K562 (cell line): ENCODE measurements around the gene GXYLT2. TPM values are rescaled to one million over a fixed set of nuclear protein-coding genes. Genes with fewer than 3 reads are reported as not detected.

ENCODE experiments used
- ATAC-seq: fragments of 200-7000 bp; cut with Tn5 transposase; 3 replicates; pipeline ENCODE4 v1.9.1; 2020; ENCODE audit warnings: moderate library complexity
- BruUV-seq: library from RNA; stranded (reverse); fragments of 400-500 nt; replicated peaks from 2 replicates; lab custom pipeline; 2021; lab: Mats Ljungman, UMichigan
- CTCF ChIA-PET: fragments of 300-600 bp; formaldehyde crosslinking; extraction: SDS; loops from one replicate; lab custom pipeline; 2021; ENCODE audit warnings: low intra/inter-chr PET ratio; lab: Yijun Ruan, JAX
- POLR2A ChIA-PET: fragments of 300-600, 350-650 bp; sonication (Branson Sonifier 250); formaldehyde crosslinking; extraction: SDS; loops from one replicate; lab custom pipeline; 2021; ENCODE audit warnings: antibody characterized with exemption, inconsistent platforms; lab: Yijun Ruan, JAX
- DNase-seq, 4 experiments: peaks; one replicate each; pipeline versions ENCODE4 v3.0.0 to v3.0.0-alpha.2; 2011 to 2018; ENCODE audit warnings: low spot score in 3 of 4, mixed read lengths in 3 of 4; ENCODE audit errors: extremely low read depth in 1 of 4
- FAIRE-seq: peaks from 2 replicates; lab custom pipeline; 2011; peaks lifted over from hg19 to GRCh38; lab: Jason Lieb, UNC
- H2AFZ ChIP-seq: 2 replicates; pipeline ENCODE4 v1.6.0; 2011; ENCODE audit warnings: low read depth, low read length, control low read depth, inconsistent platforms
- H3K27ac ChIP-seq: fragments of 200-600 bp; 3 replicates; pipeline ENCODE4 v1.8.0; 2011; ENCODE audit warnings: low read depth, mild to moderate bottlenecking, control low read depth, inconsistent platforms, low read length, moderate library complexity, mixed read lengths; ENCODE audit errors: extremely low read depth
- H3K27me3 ChIP-seq, 2 experiments: fragments of 300-600 bp in 1 of 2; 2 replicates in 1 of 2; 3 replicates in 1 of 2; pipeline versions ENCODE4 v1.6.0 to v1.8.0; 2011; ENCODE audit warnings: inconsistent platforms in 2 of 2, low read length in 2 of 2, mild to moderate bottlenecking in 1 of 2, mixed read lengths in 1 of 2, moderate library complexity in 1 of 2; ENCODE audit not compliant: control insufficient read depth in 2 of 2, insufficient read depth in 2 of 2
- H3K36me3 ChIP-seq: fragments of 300-600 bp; 3 replicates; pipeline ENCODE4 v1.8.0; 2011; ENCODE audit warnings: mild to moderate bottlenecking, low read length, inconsistent platforms; ENCODE audit not compliant: control insufficient read depth, insufficient read depth
- H3K4me1 ChIP-seq, 2 experiments: fragments of 200-600 bp in 1 of 2; replicated peaks in 1 of 2; 2 replicates in 1 of 2; 3 replicates in 1 of 2; pipeline versions ENCODE4 v1.5.1 to v1.8.0; 2011; ENCODE audit warnings: inconsistent platforms in 2 of 2, low read length in 2 of 2, mild to moderate bottlenecking in 1 of 2, mixed read lengths in 1 of 2, moderate library complexity in 1 of 2; ENCODE audit not compliant: control insufficient read depth in 2 of 2, insufficient read depth in 2 of 2
- H3K4me2 ChIP-seq: 2 replicates; pipeline ENCODE4 v1.6.1; 2011; ENCODE audit warnings: low read length, control low read depth, inconsistent platforms, mixed read lengths; ENCODE audit not compliant: insufficient read depth
- H3K4me3 ChIP-seq: fragments of 200-600 bp; sonication (generic), shearing (Covaris generic); 2 replicates; pipeline ENCODE4 v1.5.1; 2016; ENCODE audit warnings: control low read depth, inconsistent platforms
- H3K79me2 ChIP-seq: fragments of 200-600 bp; 3 replicates; pipeline ENCODE4 v1.8.0; 2011; ENCODE audit warnings: low read length, inconsistent platforms; ENCODE audit not compliant: control insufficient read depth, insufficient read depth
- H3K9ac ChIP-seq, 2 experiments: 2 replicates each; pipeline versions ENCODE4 v1.6.0 to v1.6.1; 2011; ENCODE audit warnings: low read depth in 2 of 2, low read length in 2 of 2, control low read depth in 1 of 2, inconsistent platforms in 1 of 2, mild to moderate bottlenecking in 1 of 2, mixed read lengths in 1 of 2; ENCODE audit not compliant: insufficient read depth in 1 of 2
- H3K9me1 ChIP-seq: one replicate; pipeline ENCODE4 v1.6.0; 2011; ENCODE audit warnings: inconsistent platforms, mild to moderate bottlenecking, low read length, moderate library complexity; ENCODE audit not compliant: control insufficient read depth, insufficient read depth
- H3K9me3 ChIP-seq: replicated peaks from 2 replicates; pipeline ENCODE4 v1.5.1; 2011; ENCODE audit warnings: low read depth, low read length, inconsistent platforms; ENCODE audit not compliant: control insufficient read depth, insufficient read depth
- H4K20me1 ChIP-seq: replicated peaks from 2 replicates; pipeline ENCODE4 v1.6.1; 2011; ENCODE audit warnings: low read length, inconsistent platforms, mixed read lengths; ENCODE audit not compliant: control insufficient read depth, insufficient read depth
- ARHGAP35 ChIP-seq: fragments of 450-650 bp; IDR thresholded peaks from 2 replicates; pipeline ENCODE4 v1.6.1; 2018; ENCODE audit not compliant: partially characterized antibody
- ATF2 ChIP-seq: sonication (generic); formaldehyde crosslinking; IDR thresholded peaks from 2 replicates; pipeline ENCODE4 v1.8.1; 2022; ENCODE audit warnings: missing genetic modification reagents
- BACH1 ChIP-seq: fragments of 200-800 bp; sonication (Bioruptor generic); IDR thresholded peaks from 2 replicates; pipeline ENCODE4 v1.6.1; 2016; ENCODE audit warnings: missing genetic modification characterization, missing compliant biosample characterization
- NCOA6 ChIP-seq: fragments of 450-650 bp; IDR thresholded peaks from 2 replicates; pipeline ENCODE4 v1.6.1; 2017; ENCODE audit warnings: mild to moderate bottlenecking
- NFYB ChIP-seq: IDR thresholded peaks from 2 replicates; pipeline ENCODE4 v1.6.1; 2011; ENCODE audit warnings: mild to moderate bottlenecking, moderate library complexity; ENCODE audit not compliant: insufficient read length; ENCODE audit errors: extremely low read depth
- NUFIP1 ChIP-seq: fragments of 450-650 bp; IDR thresholded peaks from 2 replicates; pipeline ENCODE4 v1.6.1; 2018; ENCODE audit not compliant: partially characterized antibody
- POU5F1 ChIP-seq: fragments of 150-350 bp; IDR thresholded peaks from 2 replicates; pipeline ENCODE4 v1.6.1; 2014; ENCODE audit warnings: borderline replicate concordance, low read length, low read depth, mild to moderate bottlenecking; ENCODE audit not compliant: partially characterized antibody
- WGBS: fragments of 100-300 bp; shearing (Covaris generic); methylation state at CpG from one replicate; pipeline ENCODE4 v1.1.6; 2016; ENCODE audit warnings: low coverage, mixed read lengths; ENCODE audit not compliant: insufficient coverage; ENCODE audit errors: missing lambda C conversion rate; 5-methylcytosine and 5-hydroxymethylcytosine counted together
- in situ Hi-C: fragments of 300-500 bp; cut with MboI; formaldehyde crosslinking; loops from 4 replicates; pipeline ENCODE4 v1.15.0; 2018; ENCODE audit warnings: inconsistent platforms, mixed read lengths
- intact Hi-C: fragments of 100-400 bp; cut with micrococcal nuclease; formaldehyde crosslinking; loops from 2 replicates; pipeline ENCODE4 v1.14.2; 2022
- polyA plus RNA-seq, 8 experiments: library from polyadenylated mRNA; depleted of rRNA in 4 of 8; stranded (reverse) in 5 of 8; unstranded in 3 of 8; fragments of >200 nt; fragmentation: Nextera tagmentation in 2 of 8; fragmentation: Illumina TruSeq in 1 of 8; extraction: Ambion mirVana in 2 of 8; extraction: Trizol in 1 of 8; gene quantifications; 2 replicates each; pipeline versions ENCODE4 v1.2.1 to v1.2.3, GENCODE V29; 2011 to 2014; ENCODE audit warnings: inconsistent platforms in 1 of 8, missing spikeins in 1 of 8
- total RNA-seq, 7 experiments: library from RNA; depleted of rRNA in 6 of 7; stranded (reverse); fragments of >200 nt in 6 of 7; fragmentation: Illumina TruSeq in 2 of 7; extraction: Trizol in 2 of 7; gene quantifications; 2 replicates each; pipeline versions ENCODE4 v1.2.1 to v1.2.3, GENCODE V29; 2011 to 2021; ENCODE audit warnings: low replicate concordance in 1 of 7
- TF ChIP-seq, protein P1 (sequence below), 2 experiments: fragments of 450-650 bp; IDR thresholded peaks; 2 replicates each; pipeline ENCODE4 v1.6.1; 2016
- TF ChIP-seq, protein P2 (sequence below): fragments of 250-450 bp; sonication (Bioruptor Pico); IDR thresholded peaks from 2 replicates; pipeline ENCODE4 v1.5.0; 2020; ENCODE audit warnings: mild to moderate bottlenecking

The GXYLT2 gene
- total and polyA plus RNA-seq, 9 of the 15 experiments (the other 6 are each of a cell fraction or from before 2014, with no cell fraction given), result 0.71 to 6.0 (median 3.3) TPM

DNA sequence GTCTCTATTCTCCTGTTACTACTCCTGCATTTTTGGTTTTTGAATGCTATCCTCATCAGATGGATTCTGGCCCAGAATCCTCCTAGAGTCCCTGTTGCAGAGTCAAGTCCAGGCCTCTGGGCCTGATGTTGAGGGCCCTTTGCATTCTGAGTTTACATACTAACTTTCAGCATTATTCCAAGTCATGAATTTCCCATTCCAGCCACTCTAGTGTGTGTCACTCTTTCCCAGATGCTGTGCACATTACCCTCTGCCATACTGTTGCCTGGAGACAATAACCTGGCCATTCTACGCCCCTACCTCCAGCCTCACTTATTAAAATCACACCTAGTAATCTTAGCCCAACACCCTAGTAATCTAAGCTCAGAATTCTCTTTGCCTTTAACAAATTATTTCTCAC, 53.4 kb downstream of the GXYLT2 start:
- WGBS, result 50% methylated on average over 1 of the region's 1 CpG
- no peak overlapping the region for H3K4me2 ChIP-seq
- CTCF ChIA-PET, result interaction anchor here (1.6 kb wide), 1 partner anchor 115 kb away, joined by 3 read pairs; no protein-coding TSS in a partner anchor
- H3K27ac ChIP-seq, result no peak overlapping the region
- no TSS peak for BruUV-seq
- TF ChIP-seq POU5F1 (no peak), NFYB (no peak), ARHGAP35 (no peak), NUFIP1 (no peak), NCOA6 (no peak), BACH1 (tag) (no peak), ATF2 (CRISPR knock-in tag) (no peak)
- TF ChIP-seq, protein P1, sequence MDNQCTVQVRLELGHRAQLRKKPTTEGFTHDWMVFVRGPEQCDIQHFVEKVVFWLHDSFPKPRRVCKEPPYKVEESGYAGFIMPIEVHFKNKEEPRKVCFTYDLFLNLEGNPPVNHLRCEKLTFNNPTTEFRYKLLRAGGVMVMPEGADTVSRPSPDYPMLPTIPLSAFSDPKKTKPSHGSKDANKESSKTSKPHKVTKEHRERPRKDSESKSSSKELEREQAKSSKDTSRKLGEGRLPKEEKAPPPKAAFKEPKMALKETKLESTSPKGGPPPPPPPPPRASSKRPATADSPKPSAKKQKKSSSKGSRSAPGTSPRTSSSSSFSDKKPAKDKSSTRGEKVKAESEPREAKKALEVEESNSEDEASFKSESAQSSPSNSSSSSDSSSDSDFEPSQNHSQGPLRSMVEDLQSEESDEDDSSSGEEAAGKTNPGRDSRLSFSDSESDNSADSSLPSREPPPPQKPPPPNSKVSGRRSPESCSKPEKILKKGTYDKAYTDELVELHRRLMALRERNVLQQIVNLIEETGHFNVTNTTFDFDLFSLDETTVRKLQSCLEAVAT (IDR thresholded peaks at IDR 0.05), result no peak
- TF ChIP-seq, protein P2, sequence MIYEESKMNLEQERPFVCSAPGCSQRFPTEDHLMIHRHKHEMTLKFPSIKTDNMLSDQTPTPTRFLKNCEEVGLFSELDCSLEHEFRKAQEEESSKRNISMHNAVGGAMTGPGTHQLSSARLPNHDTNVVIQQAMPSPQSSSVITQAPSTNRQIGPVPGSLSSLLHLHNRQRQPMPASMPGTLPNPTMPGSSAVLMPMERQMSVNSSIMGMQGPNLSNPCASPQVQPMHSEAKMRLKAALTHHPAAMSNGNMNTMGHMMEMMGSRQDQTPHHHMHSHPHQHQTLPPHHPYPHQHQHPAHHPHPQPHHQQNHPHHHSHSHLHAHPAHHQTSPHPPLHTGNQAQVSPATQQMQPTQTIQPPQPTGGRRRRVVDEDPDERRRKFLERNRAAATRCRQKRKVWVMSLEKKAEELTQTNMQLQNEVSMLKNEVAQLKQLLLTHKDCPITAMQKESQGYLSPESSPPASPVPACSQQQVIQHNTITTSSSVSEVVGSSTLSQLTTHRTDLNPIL, result no peak
- TF ChIP-seq, all 486 proteins: peak for 0
- no peak overlapping the region for H3K9ac ChIP-seq
- H3K9me1 ChIP-seq, result no peaks in the 10 kb centered on the region
- H3K4me3 ChIP-seq, result no peak overlapping the region
- no peaks in the 10 kb centered on the region for H4K20me1 ChIP-seq
- ATAC-seq (no peak), FAIRE-seq (no peak), DNase-seq (no peak)
- peaks cover 0 to 4% of the 10 kb centered on the region in 2 experiments; a peak in 2 of 5 replicates for H3K4me1 ChIP-seq
- POLR2A ChIA-PET, result no interaction called here
- no peaks in the 10 kb centered on the region for H3K9me3 ChIP-seq
- intact Hi-C loops (no loop called here), in situ Hi-C loops (no loop called here)
- H3K27me3 ChIP-seq, result no peaks in the 10 kb centered on the region
- no peaks in the 10 kb centered on the region for H3K79me2 ChIP-seq
- H3K36me3 ChIP-seq, result no peaks in the 10 kb centered on the region
- H2AFZ ChIP-seq, result no peak overlapping the region
